IPS-18c (cell line): Measurements from ENCODE around the gene ACTL6B.
"Not testable (repeated sequence)": the region's sequence is repeated elsewhere in the genome, so short reads cannot be mapped to it uniquely, and the experiment has no call there.

ENCODE experiments used
- H3K4me3 ChIP-seq: 2 replicates; pipeline ENCODE4 v1.7.0; 2013; ENCODE audit warnings: low read depth, mild to moderate bottlenecking, low read length, moderate library complexity; ENCODE audit not compliant: insufficient read depth
- H3K9me3 ChIP-seq: one replicate; pipeline ENCODE4 v1.6.1; 2013; ENCODE audit warnings: mild to moderate bottlenecking, low read length, moderate library complexity; ENCODE audit not compliant: control insufficient read depth, insufficient read depth

ACTL6B gene

DNA sequence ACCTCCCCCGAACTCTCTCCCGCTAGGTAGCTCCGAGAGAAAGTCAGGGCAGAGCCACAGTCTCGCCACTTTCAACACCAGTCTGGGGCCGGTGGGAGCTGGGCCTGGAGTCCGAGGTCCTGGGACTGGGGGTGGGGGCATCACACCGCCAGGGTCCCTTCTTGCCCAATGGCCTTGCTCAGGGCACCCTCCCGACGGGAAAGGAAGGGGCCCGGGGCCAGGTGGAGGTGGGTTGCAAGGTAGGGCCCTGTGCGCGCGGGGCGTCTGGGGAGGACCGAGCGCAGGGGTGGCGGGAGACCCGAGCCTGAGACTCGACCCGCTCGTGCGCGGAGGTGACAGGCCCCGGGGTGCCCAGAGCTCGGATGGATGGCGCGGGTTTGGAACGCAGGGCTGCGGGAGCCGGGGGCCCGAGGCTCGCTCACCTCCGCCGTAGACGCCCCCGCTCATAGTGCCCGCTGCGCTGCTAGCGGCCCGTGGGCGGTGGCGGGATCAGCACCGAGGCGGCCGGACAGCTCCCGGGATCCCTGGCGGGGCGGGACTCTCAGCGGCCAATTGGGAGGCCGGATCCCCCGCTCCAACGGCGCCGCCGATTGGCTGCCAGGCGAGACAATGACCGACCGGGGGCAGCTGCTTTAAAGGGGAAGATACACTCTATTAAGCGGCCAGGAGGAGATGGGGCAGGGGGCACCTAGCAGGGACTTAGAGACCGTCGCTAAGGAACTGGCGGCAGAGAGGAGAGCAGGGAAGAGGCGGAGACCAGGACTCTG lies at the start of gene ACTL6B:
TSS of gene ACTL6B (minus strand) at position 541 of the 767 bp plus-strand sequence. CDS start at position 447, 94 bp downstream.
- H3K4me3 ChIP-seq: peak within 1 kb of the TSS; percentile 43
- peaks cover 2% of the 10 kb centered on the region for H3K9me3 ChIP-seq

DNA sequence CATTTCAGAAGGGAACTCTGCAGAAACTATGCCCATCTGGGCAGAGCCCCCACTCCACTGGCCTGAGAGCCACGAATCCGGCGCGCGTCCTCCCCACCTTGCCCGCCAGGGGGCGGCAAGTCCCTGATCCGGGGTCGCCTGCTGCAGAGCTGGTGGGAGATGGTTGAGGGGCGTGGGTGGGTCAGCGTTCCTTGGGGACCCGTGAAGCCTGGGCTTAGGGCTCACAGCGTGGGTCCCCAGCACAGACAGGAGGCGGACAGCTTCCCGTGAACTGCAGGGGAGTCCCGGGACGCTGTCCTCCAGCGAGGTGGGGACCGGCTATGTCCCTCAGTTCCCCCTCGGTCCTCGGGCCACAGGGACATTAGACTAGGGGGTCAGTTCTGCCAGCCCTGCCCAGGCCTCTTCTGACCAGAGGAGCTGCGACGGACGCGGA lies 49.1 kb upstream of the ACTL6B start:
- H3K4me3 ChIP-seq: peak overlapping the region; percentile 94
- no peaks in the 10 kb centered on the region for H3K9me3 ChIP-seq

DNA sequence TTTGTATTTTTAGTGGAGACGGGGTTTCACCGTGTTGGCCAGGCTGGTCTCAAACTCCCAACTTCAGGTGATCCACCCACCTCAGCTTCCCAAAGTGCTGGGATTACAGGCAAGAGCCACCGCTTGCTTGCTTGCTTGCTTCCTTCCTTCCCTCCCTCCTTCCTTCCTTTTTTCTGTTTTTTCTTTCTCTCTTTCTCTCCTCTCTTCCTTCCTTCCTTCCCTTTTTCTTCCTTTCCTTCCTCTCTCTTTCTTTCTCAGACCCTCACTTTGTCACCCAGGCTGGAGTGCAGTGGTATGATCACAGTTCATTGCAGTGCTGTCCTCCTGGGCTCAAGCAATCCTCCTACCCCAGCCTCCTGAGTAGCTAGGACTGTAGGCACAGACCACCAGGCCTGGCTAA lies 44.8 kb upstream of the ACTL6B start:
- not testable (repeated sequence) for H3K4me3 ChIP-seq, H3K9me3 ChIP-seq

DNA sequence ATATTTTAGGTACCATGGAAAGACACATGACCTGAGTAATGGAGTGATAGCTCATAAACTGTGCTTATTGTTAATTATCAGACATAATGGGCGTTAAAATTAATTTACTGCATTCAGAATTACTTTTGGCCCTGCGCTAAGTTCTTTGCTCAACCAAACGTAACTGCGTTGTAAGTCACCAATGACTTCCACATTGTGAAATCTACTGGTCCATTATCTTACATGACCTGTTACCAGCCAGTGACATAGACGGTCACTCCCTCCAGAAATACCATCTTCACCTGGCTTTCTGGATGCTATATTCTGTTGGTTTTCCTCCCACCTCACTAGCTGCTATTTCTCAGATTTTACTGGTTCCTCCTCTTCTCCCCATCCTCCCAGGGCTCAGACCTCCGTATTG lies 42.8 kb upstream of the ACTL6B start:
- Histone ChIP-seq H3K9me3 (no peaks in the 10 kb centered on the region), H3K4me3 (no peak overlapping the region)

DNA sequence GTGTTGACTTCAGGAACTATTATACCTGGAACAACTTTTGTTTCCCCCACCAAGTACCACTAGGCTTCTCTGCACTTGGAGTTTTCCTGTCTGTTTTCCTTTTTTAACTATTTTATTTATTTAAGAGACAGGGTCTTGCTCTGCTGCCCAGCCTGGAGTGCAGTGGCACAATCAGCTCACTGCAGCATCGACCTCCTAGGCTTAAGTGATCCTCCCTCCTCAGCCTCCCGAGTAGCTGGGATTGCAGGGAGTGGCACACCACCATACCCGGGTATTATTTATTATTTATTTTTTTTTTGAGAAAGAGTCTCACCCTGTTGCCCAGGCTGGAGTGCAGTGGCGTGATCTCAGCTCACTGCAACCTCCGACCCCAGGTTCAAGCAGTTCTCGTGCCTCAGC lies 39.9 kb upstream of the ACTL6B start:
- Histone ChIP-seq H3K4me3 (no peak overlapping the region), H3K9me3 (no peaks in the 10 kb centered on the region)

DNA sequence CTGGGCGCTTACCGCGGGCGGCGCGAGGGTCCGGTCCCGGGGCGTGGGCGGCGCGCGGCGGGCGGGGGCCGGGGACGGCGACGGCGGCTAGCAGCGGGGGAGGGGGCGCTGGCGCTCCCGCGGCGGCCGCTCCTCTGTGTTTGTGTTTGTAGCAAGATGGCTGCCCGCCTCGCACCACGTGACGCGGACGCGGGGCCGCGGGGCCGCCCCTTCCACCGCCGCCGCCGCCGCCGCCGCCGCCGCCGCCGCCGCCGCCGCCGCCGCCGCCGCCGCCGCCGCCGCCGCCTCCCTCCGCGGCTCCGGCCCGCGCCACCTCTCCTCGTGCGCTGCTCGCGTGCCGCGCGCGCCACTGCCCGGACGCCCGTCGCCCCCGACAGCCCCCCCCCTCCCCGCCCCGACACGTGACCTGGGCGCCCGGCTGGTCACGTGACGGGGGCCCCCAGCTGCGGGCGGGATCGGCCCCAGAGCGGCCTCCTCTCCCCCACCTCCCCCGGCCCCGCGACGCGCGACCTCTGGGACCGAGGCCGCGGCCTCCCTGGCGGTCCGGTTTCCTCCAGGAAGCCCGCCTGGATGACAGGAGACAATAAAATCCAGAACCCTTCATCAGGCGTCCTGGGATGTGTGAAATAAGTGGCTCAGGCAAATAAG lies 38.0 kb upstream of the ACTL6B start, which contains the start of gene GIGYF1:
TSS of gene GIGYF1 (minus strand) at position 153 of the 648 bp plus-strand sequence. CDS start 6,012 bp downstream, outside the sequence.
- peaks cover 2% of the 10 kb centered on the region for H3K9me3 ChIP-seq
- H3K4me3 ChIP-seq: peak within 1 kb of the TSS; percentile 89

DNA sequence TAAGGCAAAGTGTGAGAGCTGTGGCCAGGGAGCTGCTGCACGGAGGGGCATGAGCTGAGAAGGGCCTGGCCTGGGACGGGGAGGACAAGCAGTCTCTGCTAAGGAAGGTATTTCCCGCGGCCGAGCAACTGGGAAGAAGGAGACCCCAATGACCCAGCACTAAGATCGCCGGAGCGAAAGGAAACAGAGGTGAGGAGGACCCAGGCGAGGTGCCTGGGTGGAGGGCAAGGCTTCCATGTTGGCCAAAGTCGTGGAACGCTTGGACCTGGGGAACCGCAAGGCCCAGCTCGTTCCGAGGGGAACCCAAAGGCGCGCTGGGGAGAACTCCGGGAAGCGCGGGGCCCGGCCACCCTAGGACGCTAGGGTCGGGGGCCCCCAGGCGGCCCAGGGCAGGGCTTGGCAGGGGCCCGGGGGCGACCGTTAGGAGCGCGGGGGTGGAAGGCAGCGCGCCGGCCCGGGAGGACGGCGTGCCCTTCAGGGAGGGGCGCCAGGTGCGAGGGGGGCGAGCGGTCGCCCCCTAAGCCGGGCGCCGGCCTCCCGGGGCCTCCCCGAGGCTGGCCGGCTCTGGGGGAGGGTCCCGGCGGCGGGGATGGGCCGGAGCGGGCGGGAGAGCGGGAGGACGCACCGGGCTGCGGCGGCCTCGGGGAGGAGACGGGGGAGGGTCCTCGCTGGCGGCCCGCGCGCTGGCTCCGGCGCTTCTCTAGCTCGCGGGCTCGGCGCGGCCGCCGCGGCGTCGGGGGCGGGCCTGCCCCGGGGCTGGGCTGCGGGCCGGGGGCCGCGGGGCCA lies 37.3 kb upstream of the ACTL6B start:
- Histone ChIP-seq H3K9me3 (peaks cover 2% of the 10 kb centered on the region), H3K4me3 (peak overlapping the region; percentile 89)

DNA sequence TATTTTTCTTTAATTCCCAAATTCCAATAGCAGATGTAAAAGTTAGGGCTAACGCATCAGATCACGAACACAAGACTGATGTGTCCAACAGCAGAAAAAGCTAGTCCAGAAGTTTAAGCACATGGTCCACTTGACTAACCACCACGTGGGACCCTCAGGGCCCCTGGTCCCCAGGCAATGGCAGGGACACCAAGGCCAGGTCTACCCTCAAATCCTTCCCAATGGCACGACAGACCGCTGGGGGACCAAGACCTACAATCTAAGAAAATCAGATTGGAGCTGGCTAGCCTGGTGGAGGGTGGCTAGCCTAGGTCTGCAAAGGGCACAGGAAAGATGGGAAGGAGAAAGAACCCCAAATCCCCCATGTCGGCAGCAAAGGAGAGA lies 36.3 kb upstream of the ACTL6B start:
- H3K9me3 ChIP-seq: peaks cover 2% of the 10 kb centered on the region

DNA sequence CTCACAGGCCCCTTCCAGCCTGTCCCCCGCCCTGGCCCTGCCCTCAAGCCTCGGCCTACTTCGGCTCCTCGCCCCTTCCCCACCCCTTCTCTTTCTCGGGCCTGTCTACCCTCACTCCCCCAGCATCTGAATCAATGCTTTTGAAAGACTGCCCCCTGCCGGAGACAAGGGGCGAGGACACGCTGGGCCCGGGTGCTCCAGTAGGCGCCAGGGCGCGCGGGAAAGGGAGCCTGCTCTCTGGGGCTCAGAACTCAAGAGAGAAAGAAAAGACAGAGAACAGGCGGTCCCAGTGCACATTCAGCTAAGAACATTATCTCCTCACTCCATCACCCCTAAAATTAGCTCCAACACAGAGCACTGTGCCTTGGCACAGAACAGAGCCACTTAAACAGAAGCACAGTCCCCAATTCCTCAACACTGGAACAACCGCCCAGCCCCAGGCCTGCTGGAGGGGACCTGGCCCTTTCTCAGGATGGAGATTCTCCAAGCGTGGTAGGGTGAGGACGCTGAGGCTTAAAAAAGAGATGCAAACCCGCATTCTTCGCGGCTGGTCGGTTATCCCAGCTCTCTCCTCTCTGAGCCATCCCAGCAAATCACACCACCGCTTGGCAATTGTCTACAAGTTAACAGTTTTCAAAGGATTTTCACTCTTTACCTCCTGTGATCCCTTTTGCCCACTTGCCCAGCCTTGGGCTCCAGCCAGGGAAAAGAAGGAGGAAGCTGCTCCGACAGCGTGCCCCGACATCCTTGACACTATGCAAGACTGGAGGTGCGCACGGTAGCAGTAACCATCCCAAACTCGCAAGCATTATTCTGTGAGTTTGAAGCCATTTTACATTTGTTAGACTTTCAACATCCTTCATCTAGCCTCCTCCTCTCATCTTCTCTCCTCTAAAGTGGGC lies 35.7 kb upstream of the ACTL6B start:
- Histone ChIP-seq H3K9me3 (peaks cover 2% of the 10 kb centered on the region), H3K4me3 (peak overlapping the region; percentile 89)

More for the DNA sequence above, 36.3 kb upstream of the ACTL6B start:
- H3K4me3 ChIP-seq: peak overlapping the region; percentile 89

DNA sequence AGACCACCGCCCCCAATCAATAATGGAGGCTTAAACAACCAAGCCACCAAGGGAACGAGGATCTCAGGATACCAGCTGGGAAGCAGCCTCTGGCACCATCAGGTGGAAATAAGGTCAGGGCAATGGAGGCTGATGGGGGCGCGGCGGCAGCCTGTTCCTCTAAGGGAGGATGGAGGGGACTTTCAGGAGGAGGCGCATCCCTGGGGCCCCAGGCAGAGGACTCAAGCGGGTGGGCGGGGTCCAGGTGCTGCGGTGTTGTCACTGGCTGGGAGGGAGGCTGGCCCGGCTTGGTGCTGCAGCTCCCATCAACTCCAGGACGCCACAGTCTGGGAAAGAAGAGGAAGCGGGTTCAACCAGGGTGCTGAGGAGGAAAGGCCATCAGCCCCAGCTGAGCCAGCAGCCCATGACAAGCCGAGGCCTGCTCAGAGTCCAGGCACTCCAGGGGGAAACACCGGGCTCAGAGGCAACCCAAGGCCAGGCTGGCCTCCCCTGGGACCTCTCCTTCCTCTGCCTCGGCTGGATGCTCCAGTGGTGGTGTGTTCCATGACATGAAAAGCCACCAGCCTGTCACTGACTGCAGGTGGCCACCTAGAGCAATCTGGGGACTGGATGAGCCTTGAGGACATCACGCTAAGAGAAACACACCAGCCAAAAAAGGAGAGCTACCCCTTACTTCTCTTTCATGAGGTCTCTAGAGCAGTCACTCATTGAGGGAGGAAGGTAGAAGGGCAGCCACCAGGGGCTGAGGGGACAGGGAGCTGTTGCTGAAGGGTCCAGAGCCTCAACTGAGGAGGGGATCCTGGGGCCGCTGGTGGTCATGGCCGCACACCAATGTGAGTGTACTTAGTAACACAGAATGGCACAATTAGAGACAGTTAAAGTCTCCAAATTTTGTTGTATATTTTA lies 33.2 kb upstream of the ACTL6B start:
- Histone ChIP-seq H3K4me3 (no peak overlapping the region), H3K9me3 (peaks cover 2% of the 10 kb centered on the region)

DNA sequence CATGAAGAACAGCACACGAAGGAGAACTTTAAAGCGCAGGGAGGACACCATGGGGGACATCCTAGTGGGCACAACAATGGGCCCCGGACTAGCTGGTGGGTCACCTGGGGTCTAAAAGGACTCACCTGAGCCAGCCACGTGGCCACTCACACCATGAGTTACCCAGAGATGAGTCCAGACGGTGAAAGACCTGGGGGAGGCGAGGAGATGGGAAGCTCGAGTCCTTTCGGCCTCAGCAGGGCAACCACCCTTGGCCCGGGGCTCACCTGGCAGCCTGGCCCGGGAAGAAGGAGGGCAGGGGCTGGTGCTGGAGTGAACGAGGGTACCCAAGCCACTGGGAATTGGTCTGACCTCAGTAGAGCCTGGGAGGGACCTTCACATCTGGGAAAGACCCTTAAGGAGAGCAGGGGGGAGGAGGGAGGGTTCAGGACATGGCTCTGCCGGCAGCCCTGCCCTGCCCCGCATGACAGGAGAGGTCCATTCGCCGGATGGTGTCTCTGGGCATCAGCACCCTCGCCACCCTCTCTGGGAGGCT lies 32.1 kb upstream of the ACTL6B start:
- peaks cover 2% of the 10 kb centered on the region for H3K9me3 ChIP-seq
- no peak overlapping the region for H3K4me3 ChIP-seq

DNA sequence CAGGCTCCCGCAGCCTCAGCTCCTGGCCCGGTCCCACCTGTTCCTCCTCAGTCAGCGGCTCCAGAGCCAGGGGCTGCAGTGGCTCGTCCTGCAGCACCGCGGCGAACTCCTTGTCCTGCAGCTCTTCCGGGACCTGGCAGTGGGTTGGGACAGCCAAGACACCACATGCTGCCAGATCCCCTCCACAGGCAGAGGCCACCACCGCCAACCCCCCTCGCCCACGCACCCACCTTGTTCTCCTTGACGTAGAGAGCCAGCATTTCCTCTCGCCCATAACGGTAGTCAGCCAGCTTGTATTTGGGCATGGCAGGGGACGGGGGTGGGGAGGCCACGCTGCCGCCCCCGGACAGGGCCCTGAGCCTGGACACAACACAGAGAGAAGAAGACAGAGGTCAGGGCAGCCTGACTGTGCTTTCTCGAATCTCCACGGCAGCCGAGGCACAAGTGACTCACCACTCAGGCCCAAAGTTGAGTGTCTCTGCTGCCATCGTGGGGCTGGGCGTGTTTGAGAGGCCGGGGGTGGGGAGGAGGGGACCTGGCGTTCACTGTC lies 31.6 kb upstream of the ACTL6B start:
- H3K4me3 ChIP-seq: no peak overlapping the region

DNA sequence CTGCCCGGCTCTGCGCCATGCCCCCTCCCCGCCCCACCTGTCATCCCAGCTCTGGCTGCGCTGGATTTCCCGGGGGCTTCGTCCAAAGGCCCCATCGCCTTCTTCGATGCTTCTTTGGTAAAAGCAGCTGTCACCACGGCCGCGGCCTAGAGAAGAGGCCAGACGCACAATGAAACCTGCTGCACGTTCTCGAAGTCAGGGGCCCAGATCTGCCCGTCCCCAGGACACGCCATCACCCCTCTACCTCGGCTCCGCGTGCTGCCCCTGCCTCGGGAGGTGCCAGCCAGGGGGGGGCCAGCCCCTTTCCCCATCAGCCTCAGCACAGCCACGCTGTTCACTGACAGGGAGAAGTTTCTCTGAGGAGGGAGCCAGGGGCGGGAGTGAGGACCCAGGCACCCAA lies 31.0 kb upstream of the ACTL6B start:
- peaks cover 2% of the 10 kb centered on the region for H3K9me3 ChIP-seq
- no peak overlapping the region for H3K4me3 ChIP-seq

More for the DNA sequence above, 31.6 kb upstream of the ACTL6B start:
- peaks cover 2% of the 10 kb centered on the region for H3K9me3 ChIP-seq

DNA sequence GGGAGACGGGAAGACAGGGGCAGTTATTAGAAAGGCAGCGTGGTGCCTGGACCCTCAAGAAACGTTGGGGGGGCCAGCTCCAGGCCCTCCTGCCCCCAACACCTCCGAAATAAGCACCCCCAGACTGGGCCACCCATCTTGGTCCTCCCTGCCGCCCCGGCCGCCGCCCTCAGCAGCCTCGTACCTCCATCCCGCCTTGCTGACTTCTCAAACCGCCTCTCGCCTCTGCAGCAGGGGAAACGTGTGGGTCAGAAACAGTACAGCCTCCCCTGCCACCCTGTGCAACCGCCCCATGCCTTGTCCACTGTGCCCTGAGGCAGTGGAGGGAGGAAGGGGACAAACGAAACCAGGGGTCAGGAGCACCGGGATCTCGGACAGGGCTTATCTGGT lies 30.6 kb upstream of the ACTL6B start:
- Histone ChIP-seq H3K4me3 (no peak overlapping the region), H3K9me3 (peaks cover 2% of the 10 kb centered on the region)

DNA sequence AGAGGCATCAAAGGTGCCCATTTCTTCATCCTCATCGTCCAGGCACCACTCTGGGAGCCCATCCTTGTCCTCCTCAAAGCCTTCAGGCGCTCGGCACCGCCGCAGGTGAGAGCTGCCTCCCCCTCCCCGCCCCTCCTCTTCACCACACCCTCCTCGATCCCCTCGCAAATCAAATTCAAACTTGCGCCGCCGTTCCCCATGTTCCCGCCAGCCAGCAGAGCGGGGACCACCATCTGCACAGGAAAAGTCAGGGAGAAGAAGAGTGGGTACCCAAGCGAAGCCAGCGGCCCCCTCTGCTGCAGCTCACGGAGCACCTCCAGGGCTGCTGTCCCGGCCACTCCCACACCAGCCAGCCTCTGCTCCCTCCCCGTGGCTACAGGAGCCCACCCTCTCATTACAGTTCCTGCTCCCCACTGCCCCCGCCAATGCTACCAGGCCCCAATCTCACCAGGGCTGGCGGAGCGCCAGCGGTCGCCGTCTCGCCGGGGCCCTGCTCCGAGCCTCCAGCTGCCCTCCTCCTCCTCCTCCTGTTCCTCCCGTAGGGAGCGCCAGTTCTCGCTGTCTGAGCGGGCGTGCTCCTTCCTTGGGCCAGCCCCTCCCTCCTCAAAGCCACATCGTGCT lies 30.1 kb upstream of the ACTL6B start:
- Histone ChIP-seq H3K4me3 (no peak overlapping the region), H3K9me3 (peaks cover 2% of the 10 kb centered on the region)
